ENCODE measurements around the gene JMJD1C.

DNA sequence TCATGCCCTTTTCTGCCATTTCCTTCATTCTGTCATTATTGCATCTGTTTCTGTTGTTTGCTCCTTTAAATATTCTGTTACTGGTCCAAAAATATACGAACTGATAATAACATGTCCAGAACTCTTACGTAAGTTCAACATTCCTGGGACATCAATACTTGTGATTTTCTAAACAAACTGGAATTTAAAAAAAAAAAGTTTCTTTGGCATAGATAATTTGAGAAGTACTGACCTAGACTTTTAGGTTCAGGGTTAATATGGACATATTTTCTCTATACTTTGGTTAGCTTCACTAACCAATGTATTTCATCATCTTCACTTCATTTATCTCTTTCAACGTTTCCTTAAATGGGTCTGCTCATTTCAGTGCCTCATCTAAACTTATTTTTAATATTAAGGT is 147.3 kb downstream of the JMJD1C start:
- TF ChIP-seq, protein P1, sequence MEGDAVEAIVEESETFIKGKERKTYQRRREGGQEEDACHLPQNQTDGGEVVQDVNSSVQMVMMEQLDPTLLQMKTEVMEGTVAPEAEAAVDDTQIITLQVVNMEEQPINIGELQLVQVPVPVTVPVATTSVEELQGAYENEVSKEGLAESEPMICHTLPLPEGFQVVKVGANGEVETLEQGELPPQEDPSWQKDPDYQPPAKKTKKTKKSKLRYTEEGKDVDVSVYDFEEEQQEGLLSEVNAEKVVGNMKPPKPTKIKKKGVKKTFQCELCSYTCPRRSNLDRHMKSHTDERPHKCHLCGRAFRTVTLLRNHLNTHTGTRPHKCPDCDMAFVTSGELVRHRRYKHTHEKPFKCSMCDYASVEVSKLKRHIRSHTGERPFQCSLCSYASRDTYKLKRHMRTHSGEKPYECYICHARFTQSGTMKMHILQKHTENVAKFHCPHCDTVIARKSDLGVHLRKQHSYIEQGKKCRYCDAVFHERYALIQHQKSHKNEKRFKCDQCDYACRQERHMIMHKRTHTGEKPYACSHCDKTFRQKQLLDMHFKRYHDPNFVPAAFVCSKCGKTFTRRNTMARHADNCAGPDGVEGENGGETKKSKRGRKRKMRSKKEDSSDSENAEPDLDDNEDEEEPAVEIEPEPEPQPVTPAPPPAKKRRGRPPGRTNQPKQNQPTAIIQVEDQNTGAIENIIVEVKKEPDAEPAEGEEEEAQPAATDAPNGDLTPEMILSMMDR (IDR thresholded peaks at IDR 0.05): no peak
- TF ChIP-seq POLR2A (IDR thresholded peaks at IDR 0.05): no peak
